ENCODE data around the gene PAGR1.
"Not testable (repeated sequence)": the region's sequence is repeated elsewhere in the genome, so short reads cannot be mapped to it uniquely, and the experiment has no call there.

Gene PAGR1

DNA sequence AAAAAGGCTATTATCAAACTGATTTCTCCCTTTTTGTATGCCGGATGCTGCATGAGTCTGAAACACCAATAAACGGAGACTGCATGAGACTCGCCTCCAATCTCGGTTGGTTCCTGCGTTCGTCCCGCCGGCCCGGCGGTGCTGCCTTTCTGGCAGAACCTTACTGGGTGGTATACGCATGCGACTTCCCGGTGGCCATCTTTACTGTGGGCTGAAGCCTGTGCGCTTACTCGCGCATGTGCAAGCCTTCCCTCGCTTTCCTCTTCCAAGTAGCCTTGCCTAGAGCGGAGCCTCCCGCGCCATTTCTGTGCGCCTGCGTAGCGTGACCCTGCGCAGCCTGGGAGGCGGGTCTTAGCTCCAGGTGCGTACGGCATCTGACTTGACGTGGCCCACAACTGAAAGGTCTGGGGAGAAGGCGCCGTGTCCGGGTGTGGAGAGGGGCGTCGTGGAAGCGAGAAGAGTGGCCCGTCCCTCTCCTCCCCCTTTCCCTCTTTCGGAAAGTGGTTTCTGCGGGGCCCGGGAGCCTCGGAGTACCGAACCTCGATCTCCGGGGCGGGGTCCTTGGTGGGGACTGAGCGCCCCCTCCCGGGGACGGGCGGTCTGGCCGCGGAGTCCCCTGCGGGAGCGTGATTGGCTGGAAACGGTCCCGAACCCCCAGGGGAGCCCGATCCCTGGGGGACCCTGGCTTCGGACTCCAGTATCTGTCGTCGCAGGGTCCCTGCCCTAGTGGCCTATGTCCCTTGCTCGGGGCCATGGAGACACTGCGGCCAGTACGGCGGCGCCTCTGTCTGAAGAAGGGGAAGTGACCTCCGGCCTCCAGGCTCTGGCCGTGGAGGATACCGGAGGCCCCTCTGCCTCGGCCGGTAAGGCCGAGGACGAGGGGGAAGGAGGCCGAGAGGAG, at the start of gene PAGR1:
Gene PAGR1, plus strand, starts transcription at position 360 of the 901 bp plus-strand sequence. Its CDS starts 374 bp downstream, at position 734.
- TF ChIP-seq, protein P1, sequence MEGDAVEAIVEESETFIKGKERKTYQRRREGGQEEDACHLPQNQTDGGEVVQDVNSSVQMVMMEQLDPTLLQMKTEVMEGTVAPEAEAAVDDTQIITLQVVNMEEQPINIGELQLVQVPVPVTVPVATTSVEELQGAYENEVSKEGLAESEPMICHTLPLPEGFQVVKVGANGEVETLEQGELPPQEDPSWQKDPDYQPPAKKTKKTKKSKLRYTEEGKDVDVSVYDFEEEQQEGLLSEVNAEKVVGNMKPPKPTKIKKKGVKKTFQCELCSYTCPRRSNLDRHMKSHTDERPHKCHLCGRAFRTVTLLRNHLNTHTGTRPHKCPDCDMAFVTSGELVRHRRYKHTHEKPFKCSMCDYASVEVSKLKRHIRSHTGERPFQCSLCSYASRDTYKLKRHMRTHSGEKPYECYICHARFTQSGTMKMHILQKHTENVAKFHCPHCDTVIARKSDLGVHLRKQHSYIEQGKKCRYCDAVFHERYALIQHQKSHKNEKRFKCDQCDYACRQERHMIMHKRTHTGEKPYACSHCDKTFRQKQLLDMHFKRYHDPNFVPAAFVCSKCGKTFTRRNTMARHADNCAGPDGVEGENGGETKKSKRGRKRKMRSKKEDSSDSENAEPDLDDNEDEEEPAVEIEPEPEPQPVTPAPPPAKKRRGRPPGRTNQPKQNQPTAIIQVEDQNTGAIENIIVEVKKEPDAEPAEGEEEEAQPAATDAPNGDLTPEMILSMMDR (IDR thresholded peaks at IDR 0.05; ENCODE audit: low read depth, low read length, missing control alignments): peak; percentile 94
- DNase-seq (ENCODE audit: low read depth): peak; percentile 99
- H3K4me3 ChIP-seq (ENCODE audit: low read depth, low read length): peak within 1 kb of the TSS; percentile 89

DNA sequence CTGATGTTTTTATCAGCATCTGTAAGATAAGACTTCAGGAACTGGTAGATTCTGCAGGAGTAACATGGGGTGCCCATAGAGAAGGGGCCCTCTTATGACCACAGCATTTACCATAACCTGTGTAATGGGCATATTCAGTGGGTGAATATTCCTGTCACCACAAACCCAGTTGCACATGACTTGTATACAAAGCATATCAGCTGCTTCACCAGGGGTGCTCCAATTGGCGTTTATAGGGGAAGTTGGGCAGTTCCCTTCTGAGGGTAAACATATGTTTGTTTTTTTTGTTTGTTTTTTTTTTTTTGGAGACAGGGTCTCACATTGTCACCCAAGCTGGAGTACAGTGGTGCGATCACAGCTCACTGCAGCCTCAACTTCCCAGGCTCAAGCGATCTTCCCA, 49.4 kb upstream of the PAGR1 start:
- TF ChIP-seq, protein P1 (IDR thresholded peaks at IDR 0.05; ENCODE audit: low read depth, low read length, missing control alignments): no peak
- no peak for DNase-seq (ENCODE audit: low read depth)

DNA sequence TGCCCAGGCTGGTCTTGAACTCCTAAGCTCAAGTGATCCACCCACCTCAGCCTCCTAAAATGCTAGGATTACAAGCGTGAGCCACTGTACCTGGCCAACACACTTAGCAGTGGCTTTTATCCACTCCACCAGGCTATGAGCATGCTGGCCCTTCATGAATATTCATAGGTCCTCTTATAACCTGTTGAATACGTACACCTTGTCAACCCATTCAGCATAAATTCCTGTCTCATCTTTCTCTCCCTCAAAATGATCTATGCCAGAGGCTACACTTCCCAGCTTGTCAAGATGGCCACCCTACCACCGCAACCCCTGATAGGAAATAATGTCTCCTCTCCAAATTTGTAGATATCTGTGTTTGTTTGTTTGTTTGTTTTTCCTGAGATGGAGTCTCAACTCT, 48.9 kb upstream of the PAGR1 start:
- no peak overlapping the region for H3K4me3 ChIP-seq (ENCODE audit: low read depth, low read length)
- DNase-seq (ENCODE audit: low read depth): no peak
- TF ChIP-seq, protein P1 (IDR thresholded peaks at IDR 0.05; ENCODE audit: low read depth, low read length, missing control alignments): no peak

More for the DNA sequence above, 49.4 kb upstream of the PAGR1 start:
- no peak overlapping the region for H3K4me3 ChIP-seq (ENCODE audit: low read depth, low read length)

DNA sequence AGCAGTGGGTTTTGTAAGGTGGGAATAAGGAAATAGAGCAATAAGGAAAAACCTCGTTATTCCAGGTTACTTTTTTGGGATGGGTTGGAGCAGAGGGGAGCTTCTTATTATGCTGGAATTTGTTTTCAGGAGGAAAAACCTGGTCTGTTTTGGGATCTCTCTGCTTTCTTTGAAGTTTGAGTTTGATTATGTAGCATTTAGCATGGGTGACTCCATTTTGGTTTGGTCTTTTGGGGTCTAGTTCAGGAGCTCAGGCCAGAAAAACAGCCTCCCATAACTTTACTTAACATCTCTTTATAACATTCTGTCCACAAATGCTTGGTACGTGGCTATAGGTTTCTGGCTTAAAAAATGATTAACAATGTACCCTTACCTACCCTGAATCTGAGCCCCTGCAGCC, 46.4 kb upstream of the PAGR1 start:
- no peak for DNase-seq (ENCODE audit: low read depth)
- TF ChIP-seq, protein P1 (IDR thresholded peaks at IDR 0.05; ENCODE audit: low read depth, low read length, missing control alignments): no peak
- no peak overlapping the region for H3K4me3 ChIP-seq (ENCODE audit: low read depth, low read length)

DNA sequence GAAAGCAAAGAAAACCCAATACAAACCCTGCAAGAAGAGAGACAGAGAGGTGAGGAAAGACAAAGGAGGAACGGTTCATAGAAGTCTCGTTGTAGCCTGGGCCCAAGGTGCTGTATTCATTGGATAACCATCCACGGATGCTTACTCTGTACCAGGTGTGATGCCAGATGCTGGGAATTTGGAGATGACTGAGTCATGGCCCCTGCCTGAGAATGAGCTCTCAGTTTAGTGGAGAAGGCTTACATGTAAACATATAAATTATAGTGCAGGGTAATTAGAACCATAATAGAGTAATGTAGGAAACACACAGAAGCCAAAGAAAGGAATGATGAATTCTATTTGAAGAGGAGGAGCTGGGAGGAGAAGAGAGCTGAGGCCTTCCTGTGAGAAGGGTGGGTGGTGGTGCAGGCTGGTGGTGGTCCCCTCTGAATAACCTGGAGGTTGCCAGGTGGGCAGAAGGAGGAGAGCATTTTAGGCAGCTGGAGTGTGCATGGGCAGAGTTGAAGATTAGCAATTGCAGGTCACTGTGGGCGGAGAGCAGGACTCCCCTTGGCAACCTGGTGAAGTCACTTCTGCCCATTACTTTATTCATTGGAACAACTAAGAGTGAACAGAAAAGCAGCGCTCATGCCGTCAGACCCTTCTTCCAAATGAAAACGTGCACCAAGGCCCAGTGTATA, 45.6 kb upstream of the PAGR1 start:
- no peak for DNase-seq (ENCODE audit: low read depth)
- TF ChIP-seq, protein P1 (IDR thresholded peaks at IDR 0.05; ENCODE audit: low read depth, low read length, missing control alignments): no peak
- H3K4me3 ChIP-seq (ENCODE audit: low read depth, low read length): no peak overlapping the region

DNA sequence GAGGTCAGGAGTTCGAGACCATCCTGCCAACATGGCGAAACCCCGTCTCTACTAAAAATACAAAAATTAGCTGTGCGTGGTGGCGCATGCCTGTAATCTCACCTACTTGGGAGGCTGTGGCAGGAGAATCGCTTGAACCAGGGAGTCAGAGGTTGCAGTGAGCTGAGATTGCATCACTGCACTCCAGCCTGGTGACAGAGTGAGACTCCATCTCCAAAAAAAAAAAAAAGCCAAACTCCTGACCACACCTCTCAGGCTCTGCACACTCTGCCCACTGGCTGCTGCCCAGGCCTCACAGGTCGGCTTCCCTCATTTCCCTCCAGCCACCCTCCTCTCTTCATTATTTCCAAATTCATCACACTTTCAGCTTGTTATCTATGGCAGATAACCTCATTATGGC, 43.6 kb upstream of the PAGR1 start:
- H3K4me3 ChIP-seq (ENCODE audit: low read depth, low read length); DNase-seq (ENCODE audit: low read depth): not testable (repeated sequence)

DNA sequence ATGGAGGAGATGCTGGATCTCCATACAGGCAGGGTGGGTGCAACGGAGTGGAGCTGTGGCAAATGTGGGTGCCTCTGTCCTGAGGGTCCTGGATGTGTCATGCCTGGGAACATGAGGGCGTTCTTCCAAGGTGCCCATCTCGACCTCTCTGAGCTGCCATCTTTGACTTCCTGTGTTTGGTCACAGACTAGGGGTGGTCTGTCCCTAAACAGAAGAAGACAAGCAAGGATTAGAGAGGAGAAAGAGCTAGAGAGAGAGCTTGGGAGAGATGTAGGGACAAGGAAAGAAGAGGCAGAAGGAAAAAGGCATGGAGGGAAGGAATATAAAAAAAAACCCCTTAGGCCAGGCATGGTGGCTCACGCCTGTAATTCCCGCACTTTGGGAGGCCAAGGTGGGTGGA, 41.2 kb upstream of the PAGR1 start:
- TF ChIP-seq, protein P1 (IDR thresholded peaks at IDR 0.05; ENCODE audit: low read depth, low read length, missing control alignments): no peak
- no peak overlapping the region for H3K4me3 ChIP-seq (ENCODE audit: low read depth, low read length)
- no peak for DNase-seq (ENCODE audit: low read depth)

Measured in GM12864 (cell line).